Calu3 (cell line): ENCODE data around the gene MAN1B1. TPM values are rescaled to one million over a fixed set of nuclear protein-coding genes. Genes with fewer than 3 reads are reported as not detected.

Source experiments
- Bru-seq: library from RNA; stranded (reverse); fragments of 400-500 nt; gene quantifications from one replicate; lab custom pipeline; 2021; lab: Mats Ljungman, UMichigan
- BruChase-seq, 2 experiments: library from RNA; stranded (reverse); fragments of 400-500 nt; gene quantifications; one replicate each; lab custom pipeline; 2021; lab: Mats Ljungman, UMichigan
- BruUV-seq: library from RNA; stranded (reverse); fragments of 400-500 nt; replicated peaks from 2 replicates; lab custom pipeline; 2021; lab: Mats Ljungman, UMichigan
- CTCF ChIA-PET: fragments of 300-600 bp; sonication (Branson Sonifier 250); formaldehyde crosslinking; loops from one replicate; lab custom pipeline; 2022; ENCODE audit warnings: antibody characterized with exemption; lab: Charles Lee
- DNase-seq: peaks from one replicate; pipeline ENCODE4 v3.0.0; 2022
- H3K27ac Mint-ChIP-seq: one replicate; pipeline ENCODE4 v1.8.0; 2022; ENCODE audit warnings: mixed read lengths; ENCODE audit not compliant: unreplicated experiment
- H3K27me3 Mint-ChIP-seq: one replicate; pipeline ENCODE4 v1.8.0; 2022; ENCODE audit warnings: mixed read lengths; ENCODE audit not compliant: unreplicated experiment
- H3K36me3 Mint-ChIP-seq: one replicate; pipeline ENCODE4 v1.8.0; 2022; ENCODE audit warnings: mild to moderate bottlenecking, moderate library complexity, mixed read lengths; ENCODE audit not compliant: insufficient read depth, unreplicated experiment
- H3K4me1 Mint-ChIP-seq: one replicate; pipeline ENCODE4 v1.8.0; 2022; ENCODE audit warnings: mild to moderate bottlenecking, low read depth, mixed read lengths; ENCODE audit not compliant: unreplicated experiment
- H3K4me3 Mint-ChIP-seq: one replicate; pipeline ENCODE4 v1.8.0; 2022; ENCODE audit warnings: mild to moderate bottlenecking, low read depth, moderate library complexity, mixed read lengths; ENCODE audit not compliant: unreplicated experiment
- H3K9me3 Mint-ChIP-seq: one replicate; pipeline ENCODE4 v1.8.0; 2022; ENCODE audit warnings: low read depth, mixed read lengths; ENCODE audit not compliant: unreplicated experiment
- intact Hi-C: fragments of 100-400 bp; cut with micrococcal nuclease; formaldehyde crosslinking; loops from one replicate; pipeline ENCODE4 v1.10.0; 2022; ENCODE audit not compliant: unreplicated experiment
- long read RNA-seq: library from polyadenylated mRNA; stranded (forward); transcript quantifications from one replicate; pipeline ENCODE4 v2.0.0, GENCODE V29; 2022
- total RNA-seq: library from RNA; stranded (reverse); gene quantifications from 2 replicates; pipeline ENCODE4 v1.2.3, GENCODE V29; 2022
- TF ChIP-seq, protein P1 (sequence below): fragments of 200-600 bp; IDR thresholded peaks from one replicate; pipeline ENCODE4 v1.8.0; 2022; ENCODE audit warnings: antibody characterized with exemption; ENCODE audit not compliant: unreplicated experiment

The MAN1B1 gene
- total RNA-seq (61.4 and 65.6 TPM in 2 replicates), Bru-seq, nascent RNA (percentile 48 among the genes with signal in this experiment), BruChase-seq, experiment 1, labeled RNA remaining after a 6-hour chase (percentile 66 among the genes with signal in this experiment), BruChase-seq, experiment 2, labeled RNA remaining after a 2-hour chase (percentile 61 among the genes with signal in this experiment)
- long read RNA-seq, full-length matches to known transcripts: 104 of 130 reads
- long read RNA-seq, partial matches to known transcripts: 8 of 130 reads
- long read RNA-seq, other reads (novel, unspliced or antisense): 18 of 130 reads

DNA sequence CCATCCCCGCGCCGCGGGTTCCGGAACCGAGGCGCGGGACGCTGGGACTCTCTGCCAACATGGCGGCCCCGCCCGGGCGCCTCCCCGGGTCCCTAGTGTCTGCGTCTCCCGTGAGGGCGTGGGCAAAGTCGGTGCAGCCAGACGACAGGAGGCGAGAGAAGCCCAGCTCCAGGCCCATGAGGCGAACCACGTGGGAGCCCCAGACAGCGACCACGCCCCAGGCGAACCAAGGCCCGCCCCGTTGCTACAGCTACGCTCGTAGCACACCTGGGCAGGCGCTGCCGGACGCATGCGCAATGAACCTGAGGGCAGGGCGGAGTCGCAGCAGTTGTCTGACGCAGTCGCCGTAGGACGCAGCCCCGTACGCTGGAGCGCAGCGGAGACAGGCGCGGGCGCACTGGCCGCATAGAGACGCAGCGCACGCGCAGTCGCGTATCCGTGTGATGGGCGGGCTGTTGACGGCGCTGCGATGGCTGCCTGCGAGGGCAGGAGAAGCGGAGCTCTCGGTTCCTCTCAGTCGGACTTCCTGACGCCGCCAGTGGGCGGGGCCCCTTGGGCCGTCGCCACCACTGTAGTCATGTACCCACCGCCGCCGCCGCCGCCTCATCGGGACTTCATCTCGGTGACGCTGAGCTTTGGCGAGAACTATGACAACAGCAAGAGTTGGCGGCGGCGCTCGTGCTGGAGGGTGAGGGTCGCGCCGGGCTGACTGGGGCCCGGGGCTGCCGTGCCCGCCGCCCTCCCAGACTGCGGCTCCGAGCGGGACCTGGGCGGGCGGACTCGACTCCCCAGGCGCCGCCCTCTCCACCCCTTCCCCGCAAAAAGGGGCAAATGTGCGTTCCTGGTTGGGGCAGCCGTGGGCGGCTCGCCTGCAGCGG is at the start of gene MAN1B1:
Gene MAN1B1 (plus strand): TSS at position 455 of the 878 bp plus-strand sequence. CDS start 15 bp downstream, at position 470.
- Mint-ChIP-seq H3K9me3 (no peaks in the 10 kb centered on the region), H3K4me3 (peak within 1 kb of the TSS; percentile 79), H3K27me3 (no peaks in the 10 kb centered on the region), H3K27ac (peak within 1 kb of the TSS; percentile 92), H3K36me3 (peaks cover 49% of the 10 kb centered on the region), H3K4me1 (peaks cover 6% of the 10 kb centered on the region)
- DNase-seq: peak; percentile 98
- TF ChIP-seq, protein P1, sequence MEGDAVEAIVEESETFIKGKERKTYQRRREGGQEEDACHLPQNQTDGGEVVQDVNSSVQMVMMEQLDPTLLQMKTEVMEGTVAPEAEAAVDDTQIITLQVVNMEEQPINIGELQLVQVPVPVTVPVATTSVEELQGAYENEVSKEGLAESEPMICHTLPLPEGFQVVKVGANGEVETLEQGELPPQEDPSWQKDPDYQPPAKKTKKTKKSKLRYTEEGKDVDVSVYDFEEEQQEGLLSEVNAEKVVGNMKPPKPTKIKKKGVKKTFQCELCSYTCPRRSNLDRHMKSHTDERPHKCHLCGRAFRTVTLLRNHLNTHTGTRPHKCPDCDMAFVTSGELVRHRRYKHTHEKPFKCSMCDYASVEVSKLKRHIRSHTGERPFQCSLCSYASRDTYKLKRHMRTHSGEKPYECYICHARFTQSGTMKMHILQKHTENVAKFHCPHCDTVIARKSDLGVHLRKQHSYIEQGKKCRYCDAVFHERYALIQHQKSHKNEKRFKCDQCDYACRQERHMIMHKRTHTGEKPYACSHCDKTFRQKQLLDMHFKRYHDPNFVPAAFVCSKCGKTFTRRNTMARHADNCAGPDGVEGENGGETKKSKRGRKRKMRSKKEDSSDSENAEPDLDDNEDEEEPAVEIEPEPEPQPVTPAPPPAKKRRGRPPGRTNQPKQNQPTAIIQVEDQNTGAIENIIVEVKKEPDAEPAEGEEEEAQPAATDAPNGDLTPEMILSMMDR: no peak
- BruUV-seq: no TSS peak
- intact Hi-C loops: no loop called here
- CTCF ChIA-PET: interaction anchor here (0.5 to 1.6 kb wide), 8 partner anchors 16 to 425 kb away, joined by 3 to 12 read pairs (median 6); partner anchors contain the start of genes NPDC1 and SAPCD2

- CTCF ChIA-PET: no interaction called here
- H3K4me1 Mint-ChIP-seq: peaks cover 8% of the 10 kb centered on the region
- no peak for DNase-seq
- no TSS peak for BruUV-seq
- no peaks in the 10 kb centered on the region for H3K9me3 Mint-ChIP-seq
- H3K36me3 Mint-ChIP-seq: peaks cover 14% of the 10 kb centered on the region
- H3K4me3 Mint-ChIP-seq: no peak overlapping the region
- H3K27ac Mint-ChIP-seq: no peak overlapping the region
- TF ChIP-seq, protein P1: no peak
- H3K27me3 Mint-ChIP-seq: no peaks in the 10 kb centered on the region
- intact Hi-C loops: no loop called here
Observed at GRCh38 chr9:137037035-137037434, 49.8 kb upstream of the MAN1B1 start.

DNA sequence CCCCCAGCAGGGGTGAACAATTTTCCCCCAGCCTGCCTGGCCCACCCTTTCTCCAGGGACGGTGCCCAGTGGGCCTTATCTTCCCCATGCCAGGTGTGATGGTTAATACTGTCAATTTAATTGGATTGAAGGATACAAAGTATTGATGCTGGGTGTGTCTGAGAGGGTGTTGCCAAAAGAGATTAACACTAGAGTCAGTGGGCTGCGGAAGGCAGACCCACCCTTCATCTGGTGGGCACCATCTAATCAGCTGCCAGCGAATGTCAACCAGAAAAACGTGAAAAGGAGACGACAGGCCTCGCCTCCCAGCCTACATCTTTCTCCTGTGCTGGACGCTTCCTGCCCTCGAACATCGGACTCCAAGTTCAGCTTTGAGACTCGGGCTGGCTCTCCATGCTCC is 49.3 kb upstream of the MAN1B1 start:
- Mint-ChIP-seq H3K27me3 (no peaks in the 10 kb centered on the region), H3K9me3 (no peaks in the 10 kb centered on the region), H3K4me3 (no peak overlapping the region), H3K27ac (no peak overlapping the region), H3K4me1 (peaks cover 8% of the 10 kb centered on the region), H3K36me3 (peaks cover 18% of the 10 kb centered on the region)
- intact Hi-C loops: no loop called here
- CTCF ChIA-PET: interaction anchor here (0.7 kb wide), 1 partner anchor 9 kb away, joined by 4 read pairs; the partner anchor contains the start of gene NPDC1
- TF ChIP-seq, protein P1: no peak
- BruUV-seq: no TSS peak
- no peak for DNase-seq

GRCh38 chr9:137038916-137039315 is 47.9 kb upstream of the MAN1B1 start:
- intact Hi-C loops: no loop called here

More at GRCh38 chr9:137038916-137039315, 47.9 kb upstream of the MAN1B1 start:
- no peaks in the 10 kb centered on the region for H3K27me3 Mint-ChIP-seq
- CTCF ChIA-PET: no interaction called here
- H3K9me3 Mint-ChIP-seq: no peaks in the 10 kb centered on the region
- TF ChIP-seq, protein P1: no peak
- peaks cover 8% of the 10 kb centered on the region for H3K4me1 Mint-ChIP-seq
- no peak overlapping the region for H3K27ac Mint-ChIP-seq
- no peak overlapping the region for H3K4me3 Mint-ChIP-seq
- no peak for DNase-seq
- BruUV-seq: no TSS peak
- H3K36me3 Mint-ChIP-seq: peaks cover 18% of the 10 kb centered on the region
